CD14-positive monocyte (primary cell): Measurements from ENCODE around the gene PADI1. TPM values are rescaled to one million over a fixed set of nuclear protein-coding genes. Genes with fewer than 3 reads are reported as not detected.

ENCODE experiments used
- DNase-seq, 3 donors: peaks; one replicate each; pipeline ENCODE4 v3.0.0-alpha.2; 2011 to 2022
- H2AFZ ChIP-seq: 2 replicates; pipeline ENCODE4 v1.6.0; 2012; ENCODE audit warnings: mild to moderate bottlenecking, low read depth, low read length, inconsistent platforms; ENCODE audit not compliant: insufficient read depth, poor library complexity, severe bottlenecking
- H3K27ac ChIP-seq, 2 donors: 1 replicate in 1 of 2; 2 replicates in 1 of 2; pipeline ENCODE4 v1.5.1; 2012 to 2013; ENCODE audit warnings: low read length in 2 of 2, control low read depth in 1 of 2, inconsistent platforms in 1 of 2, low read depth in 1 of 2, mild to moderate bottlenecking in 1 of 2
- H3K27me3 ChIP-seq, 2 donors: one replicate each; pipeline versions ENCODE4 v1.6.0 to v1.6.1; 2011 to 2013; ENCODE audit warnings: low read length in 2 of 2; ENCODE audit not compliant: control insufficient read depth in 2 of 2, insufficient read depth in 2 of 2
- H3K36me3 ChIP-seq, 2 donors: replicated peaks in 1 of 2; 1 replicate in 1 of 2; 2 replicates in 1 of 2; pipeline versions ENCODE4 v1.5.1 to v1.6.1; 2012 to 2013; ENCODE audit warnings: low read length in 2 of 2, control low read depth in 1 of 2, inconsistent platforms in 1 of 2, mild to moderate bottlenecking in 1 of 2; ENCODE audit not compliant: insufficient read depth in 2 of 2, control insufficient read depth in 1 of 2
- H3K4me1 ChIP-seq, 2 donors: 1 replicate in 1 of 2; 2 replicates in 1 of 2; pipeline versions ENCODE4 v1.5.1 to v1.6.1; 2012 to 2013; ENCODE audit warnings: low read length in 2 of 2, control low read depth in 1 of 2, inconsistent platforms in 1 of 2, mild to moderate bottlenecking in 1 of 2, moderate library complexity in 1 of 2; ENCODE audit not compliant: insufficient read depth in 2 of 2, control insufficient read depth in 1 of 2
- H3K4me2 ChIP-seq: replicated peaks from 2 replicates; pipeline ENCODE3; 2012; ENCODE audit warnings: low read length, moderate library complexity, mild to moderate bottlenecking; ENCODE audit not compliant: poor library complexity, severe bottlenecking; ENCODE audit errors: extremely low read depth
- H3K4me3 ChIP-seq, 3 experiments: fragments of 200-600 bp in 1 of 3; sonication (generic) in 1 of 3; replicated peaks in 1 of 3; 1 replicate in 2 of 3; 2 replicates in 1 of 3; pipeline ENCODE4 v1.5.1; 2011 to 2013; ENCODE audit warnings: low read length in 3 of 3, mild to moderate bottlenecking in 3 of 3, control low read depth in 2 of 3, low read depth in 2 of 3, inconsistent platforms in 1 of 3, moderate library complexity in 1 of 3
- H3K79me2 ChIP-seq: 2 replicates; pipeline ENCODE4 v1.6.0; 2012; ENCODE audit warnings: mild to moderate bottlenecking, control low read depth, inconsistent platforms, low read length, moderate library complexity; ENCODE audit not compliant: insufficient read depth
- H3K9ac ChIP-seq: 2 replicates; pipeline ENCODE4 v1.6.0; 2017; ENCODE audit warnings: low read length, mild to moderate bottlenecking; ENCODE audit not compliant: insufficient read depth, poor library complexity, severe bottlenecking
- H3K9me3 ChIP-seq, 2 donors: replicated peaks in 1 of 2; 1 replicate in 1 of 2; 2 replicates in 1 of 2; pipeline versions ENCODE4 v1.5.1 to v1.6.1; 2012 to 2013; ENCODE audit warnings: low read length in 2 of 2, control low read depth in 1 of 2; ENCODE audit not compliant: control insufficient read depth in 1 of 2, insufficient read depth in 1 of 2
- H4K20me1 ChIP-seq: 2 replicates; pipeline ENCODE4 v1.6.0; 2012; ENCODE audit warnings: mild to moderate bottlenecking, low read length, control low read depth, moderate library complexity; ENCODE audit not compliant: insufficient read depth
- H3K27ac Mint-ChIP-seq, 7 donors: one replicate each; pipeline ENCODE4 v1.8.0; 2020; ENCODE audit warnings: mild to moderate bottlenecking in 7 of 7, mixed read lengths in 7 of 7, moderate library complexity in 6 of 7, inconsistent platforms in 2 of 7
- H3K27me3 Mint-ChIP-seq, 3 donors: one replicate each; pipeline ENCODE4 v1.8.0; 2021 to 2022; ENCODE audit warnings: low read depth in 3 of 3, mild to moderate bottlenecking in 3 of 3, mixed read lengths in 3 of 3, moderate library complexity in 3 of 3, inconsistent platforms in 1 of 3
- H3K36me3 Mint-ChIP-seq, 2 donors: one replicate each; pipeline ENCODE4 v1.8.0; 2020; ENCODE audit warnings: mixed read lengths in 2 of 2, inconsistent platforms in 1 of 2, mild to moderate bottlenecking in 1 of 2
- H3K4me1 Mint-ChIP-seq: one replicate; pipeline ENCODE4 v1.8.0; 2020; ENCODE audit warnings: mild to moderate bottlenecking, mixed read lengths
- H3K4me3 Mint-ChIP-seq, 2 donors: one replicate each; pipeline ENCODE4 v1.8.0; 2020; ENCODE audit warnings: mild to moderate bottlenecking in 2 of 2, mixed read lengths in 2 of 2, moderate library complexity in 1 of 2
- H3K9me3 Mint-ChIP-seq, 7 donors: one replicate each; pipeline ENCODE4 v1.8.0; 2020 to 2022; ENCODE audit warnings: mixed read lengths in 7 of 7, mild to moderate bottlenecking in 6 of 7, moderate library complexity in 6 of 7, inconsistent platforms in 2 of 7
- CTCF ChIP-seq: fragments of 200-600 bp; IDR thresholded peaks from one replicate; pipeline ENCODE4 v1.8.0; 2022; ENCODE audit warnings: antibody characterized with exemption, mild to moderate bottlenecking
- WGBS: methylation state at CpG from one replicate; pipeline ENCODE4 v1.1.5; 2013; ENCODE audit warnings: missing lambda C conversion rate; ENCODE audit not compliant: insufficient coverage; 5-methylcytosine and 5-hydroxymethylcytosine counted together
- intact Hi-C, 2 donors: fragments of 100-400 bp; cut with micrococcal nuclease; formaldehyde crosslinking; loops; one replicate each; pipeline versions ENCODE4 v1.15.0 to v1.15.1; 2023
- polyA plus RNA-seq, 3 donors: library from polyadenylated mRNA; depleted of rRNA in 1 of 3; unstranded in 2 of 3; stranded (reverse) in 1 of 3; fragments of 300-500 nt in 2 of 3; fragments of >200 nt in 1 of 3; fragmentation: Illumina TruSeq in 2 of 3; gene quantifications; 1 replicate in 2 of 3; 2 replicates in 1 of 3; pipeline ENCODE4 v1.2.3, GENCODE V29; 2012 to 2021

PADI1 gene
- polyA plus RNA-seq, 3 donors, result not detected

GRCh38 chr1:17264470-17264869 lies 59.5 kb downstream of the PADI1 start:
- H4K20me1 ChIP-seq, result no peaks in the 10 kb centered on the region
- H3K4me1 ChIP-seq, result no peaks in the 10 kb centered on the region
- no peak for TF ChIP-seq CTCF
- peaks cover 0 to 2% (median 0%) of the 10 kb centered on the region in 7 donors for H3K9me3 Mint-ChIP-seq
- H3K9ac ChIP-seq, result no peak overlapping the region
- H3K4me2 ChIP-seq, result no peak overlapping the region
- H3K27me3 ChIP-seq, result no peaks in the 10 kb centered on the region
- H3K4me3 Mint-ChIP-seq, result no peak overlapping the region
- 100% methylated on average over 2 of the region's 5 CpGs for WGBS
- H2AFZ ChIP-seq, result no peak overlapping the region
- no peak overlapping the region for H3K4me3 ChIP-seq
- DNase-seq, result no peak
- H3K27ac Mint-ChIP-seq, result no peak overlapping the region
- intact Hi-C loops, result no loop called here
- no peaks in the 10 kb centered on the region for H3K9me3 ChIP-seq
- H3K27ac ChIP-seq, result no peak overlapping the region
- no peaks in the 10 kb centered on the region for H3K79me2 ChIP-seq
- H3K36me3 ChIP-seq, result no peaks in the 10 kb centered on the region
- H3K27me3 Mint-ChIP-seq, result peaks cover 0 to 3% (median 2%) of the 10 kb centered on the region in 3 donors
- H3K36me3 Mint-ChIP-seq, result no peaks in the 10 kb centered on the region
- H3K4me1 Mint-ChIP-seq, result no peaks in the 10 kb centered on the region

DNA sequence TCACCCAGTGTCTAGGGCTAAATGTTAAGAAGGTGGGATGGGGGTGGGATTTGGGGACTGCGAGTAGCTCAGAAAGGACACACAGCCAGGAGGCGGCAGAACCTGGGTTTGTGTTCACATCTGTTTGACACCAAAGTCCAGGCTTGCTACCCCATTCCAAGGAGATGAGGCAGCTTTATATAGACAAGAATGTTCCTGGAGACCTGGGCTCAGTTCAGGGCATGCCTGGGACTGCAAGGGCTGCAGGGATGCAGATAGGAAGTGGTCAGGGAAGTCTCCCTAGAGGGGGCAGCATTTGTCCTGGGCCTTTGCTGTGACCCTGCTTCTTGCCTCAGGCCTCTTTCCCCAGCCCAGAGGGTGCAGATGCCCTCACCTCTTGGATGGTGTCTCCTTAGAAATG lies 60.2 kb downstream of the PADI1 start:
- no peaks in the 10 kb centered on the region for H3K4me1 Mint-ChIP-seq
- no peak for TF ChIP-seq CTCF
- Histone ChIP-seq H3K4me2 (no peak overlapping the region), H4K20me1 (no peaks in the 10 kb centered on the region), H3K4me3 (no peak overlapping the region), H3K36me3 (no peaks in the 10 kb centered on the region), H3K9ac (no peak overlapping the region), H3K9me3 (no peaks in the 10 kb centered on the region), H3K27ac (no peak overlapping the region), H2AFZ (no peak overlapping the region), H3K27me3 (no peaks in the 10 kb centered on the region), H3K4me1 (no peaks in the 10 kb centered on the region), H3K79me2 (no peaks in the 10 kb centered on the region)
- intact Hi-C loops, result no loop called here
- peaks cover 0 to 2% (median 0%) of the 10 kb centered on the region in 7 donors for H3K9me3 Mint-ChIP-seq
- WGBS, result 100% methylated on average over 1 of the region's 2 CpGs
- H3K36me3 Mint-ChIP-seq, result no peaks in the 10 kb centered on the region
- no peak overlapping the region for H3K4me3 Mint-ChIP-seq
- H3K27me3 Mint-ChIP-seq, result peaks cover 0 to 3% (median 2%) of the 10 kb centered on the region in 3 donors
- no peak for DNase-seq
- H3K27ac Mint-ChIP-seq, result no peak overlapping the region
